ENCODE results near the gene FGF18.

DNA sequence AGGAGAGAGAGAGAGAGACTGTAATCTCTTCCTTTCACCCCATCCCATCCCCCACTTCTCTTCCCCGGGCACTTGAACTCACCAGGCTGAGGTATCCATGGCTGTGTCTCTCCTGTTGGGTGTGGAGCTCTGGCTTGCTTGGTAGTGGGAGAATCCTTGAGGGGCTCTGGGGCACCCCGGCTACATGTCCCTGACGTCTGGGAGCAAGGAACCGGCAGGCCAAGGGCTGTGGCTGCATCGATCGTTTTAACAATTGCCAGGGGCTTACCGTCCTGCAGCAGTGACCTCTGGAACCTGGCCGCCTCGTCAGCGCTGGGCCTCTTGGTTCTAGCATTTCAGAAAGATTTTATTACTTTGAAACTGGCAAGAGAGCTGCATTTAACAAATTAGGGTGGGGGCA, 30.0 kb downstream of the FGF18 start:
- TF ChIP-seq CTCF (tag by site-specific recombination; IDR thresholded peaks at IDR 0.05) (no peak), ZNF776 (tag by site-specific recombination; IDR thresholded peaks at IDR 0.05; ENCODE audit: borderline replicate concordance) (no peak), YY1 (tag by site-specific recombination; IDR thresholded peaks at IDR 0.05) (no peak), TCF7L2 (IDR thresholded peaks at IDR 0.05; ENCODE audit: borderline replicate concordance, low read depth, low read length) (no peak), MZF1 (tag by site-specific recombination; IDR thresholded peaks at IDR 0.05; ENCODE audit: borderline replicate concordance) (no peak), MYNN (tag by site-specific recombination; IDR thresholded peaks at IDR 0.05; ENCODE audit: borderline replicate concordance) (no peak), ATF2 (tag by site-specific recombination; IDR thresholded peaks at IDR 0.05; ENCODE audit: low read depth) (no peak), ZFHX2 (tag by site-specific recombination; conservative IDR thresholded peaks at IDR 0.05) (no peak)
- TF ChIP-seq, protein P1, sequence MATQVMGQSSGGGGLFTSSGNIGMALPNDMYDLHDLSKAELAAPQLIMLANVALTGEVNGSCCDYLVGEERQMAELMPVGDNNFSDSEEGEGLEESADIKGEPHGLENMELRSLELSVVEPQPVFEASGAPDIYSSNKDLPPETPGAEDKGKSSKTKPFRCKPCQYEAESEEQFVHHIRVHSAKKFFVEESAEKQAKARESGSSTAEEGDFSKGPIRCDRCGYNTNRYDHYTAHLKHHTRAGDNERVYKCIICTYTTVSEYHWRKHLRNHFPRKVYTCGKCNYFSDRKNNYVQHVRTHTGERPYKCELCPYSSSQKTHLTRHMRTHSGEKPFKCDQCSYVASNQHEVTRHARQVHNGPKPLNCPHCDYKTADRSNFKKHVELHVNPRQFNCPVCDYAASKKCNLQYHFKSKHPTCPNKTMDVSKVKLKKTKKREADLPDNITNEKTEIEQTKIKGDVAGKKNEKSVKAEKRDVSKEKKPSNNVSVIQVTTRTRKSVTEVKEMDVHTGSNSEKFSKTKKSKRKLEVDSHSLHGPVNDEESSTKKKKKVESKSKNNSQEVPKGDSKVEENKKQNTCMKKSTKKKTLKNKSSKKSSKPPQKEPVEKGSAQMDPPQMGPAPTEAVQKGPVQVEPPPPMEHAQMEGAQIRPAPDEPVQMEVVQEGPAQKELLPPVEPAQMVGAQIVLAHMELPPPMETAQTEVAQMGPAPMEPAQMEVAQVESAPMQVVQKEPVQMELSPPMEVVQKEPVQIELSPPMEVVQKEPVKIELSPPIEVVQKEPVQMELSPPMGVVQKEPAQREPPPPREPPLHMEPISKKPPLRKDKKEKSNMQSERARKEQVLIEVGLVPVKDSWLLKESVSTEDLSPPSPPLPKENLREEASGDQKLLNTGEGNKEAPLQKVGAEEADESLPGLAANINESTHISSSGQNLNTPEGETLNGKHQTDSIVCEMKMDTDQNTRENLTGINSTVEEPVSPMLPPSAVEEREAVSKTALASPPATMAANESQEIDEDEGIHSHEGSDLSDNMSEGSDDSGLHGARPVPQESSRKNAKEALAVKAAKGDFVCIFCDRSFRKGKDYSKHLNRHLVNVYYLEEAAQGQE (tag by site-specific recombination; IDR thresholded peaks at IDR 0.05) = no peak
